Measurements from ENCODE around the gene NKX1-2. TPM values are rescaled to one million over a fixed set of nuclear protein-coding genes. Genes with fewer than 3 reads are reported as not detected.

Gene NKX1-2
- total RNA-seq, 1 donor from 2014 or later, result not detected

DNA sequence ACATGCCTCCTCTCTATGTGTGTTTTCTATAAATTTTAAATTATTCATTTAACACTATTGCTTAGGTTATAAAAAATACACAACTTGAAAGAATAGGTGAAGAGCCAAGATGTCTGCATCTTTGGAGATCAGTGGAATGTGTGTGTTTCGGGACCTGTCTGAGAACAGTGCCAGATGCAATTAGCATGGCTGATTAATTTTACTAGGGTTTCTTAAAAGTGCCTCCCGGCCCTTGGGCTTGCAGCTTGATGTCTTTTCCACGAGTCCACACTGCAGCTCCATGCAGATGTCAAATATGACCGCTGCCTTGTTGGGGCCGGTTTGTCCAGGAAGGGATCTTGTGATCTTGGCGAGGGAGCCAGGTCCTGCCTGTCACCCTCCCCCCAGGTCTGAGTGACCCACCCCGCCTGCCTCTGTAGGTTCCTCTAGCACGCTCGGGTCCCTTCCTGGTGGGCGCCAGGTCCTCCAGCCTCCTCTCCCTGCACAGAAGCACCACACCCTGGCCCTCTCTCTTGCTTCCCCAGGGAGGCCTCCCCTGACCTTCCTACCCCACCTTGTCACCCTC is 32.5 kb upstream of the NKX1-2 start:
- H3K36me3 Mint-ChIP-seq (ENCODE audit: low read depth), result peaks cover 6% of the 10 kb centered on the region
- DNase-seq (ENCODE audit: low read depth, low spot score), result no peak
- no peak overlapping the region for H3K4me3 Mint-ChIP-seq
- no peak overlapping the region for H3K27ac Mint-ChIP-seq (ENCODE audit: unreplicated experiment)
- no peaks in the 10 kb centered on the region for H3K9me3 Mint-ChIP-seq
- TF ChIP-seq, protein P1, sequence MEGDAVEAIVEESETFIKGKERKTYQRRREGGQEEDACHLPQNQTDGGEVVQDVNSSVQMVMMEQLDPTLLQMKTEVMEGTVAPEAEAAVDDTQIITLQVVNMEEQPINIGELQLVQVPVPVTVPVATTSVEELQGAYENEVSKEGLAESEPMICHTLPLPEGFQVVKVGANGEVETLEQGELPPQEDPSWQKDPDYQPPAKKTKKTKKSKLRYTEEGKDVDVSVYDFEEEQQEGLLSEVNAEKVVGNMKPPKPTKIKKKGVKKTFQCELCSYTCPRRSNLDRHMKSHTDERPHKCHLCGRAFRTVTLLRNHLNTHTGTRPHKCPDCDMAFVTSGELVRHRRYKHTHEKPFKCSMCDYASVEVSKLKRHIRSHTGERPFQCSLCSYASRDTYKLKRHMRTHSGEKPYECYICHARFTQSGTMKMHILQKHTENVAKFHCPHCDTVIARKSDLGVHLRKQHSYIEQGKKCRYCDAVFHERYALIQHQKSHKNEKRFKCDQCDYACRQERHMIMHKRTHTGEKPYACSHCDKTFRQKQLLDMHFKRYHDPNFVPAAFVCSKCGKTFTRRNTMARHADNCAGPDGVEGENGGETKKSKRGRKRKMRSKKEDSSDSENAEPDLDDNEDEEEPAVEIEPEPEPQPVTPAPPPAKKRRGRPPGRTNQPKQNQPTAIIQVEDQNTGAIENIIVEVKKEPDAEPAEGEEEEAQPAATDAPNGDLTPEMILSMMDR (conservative IDR thresholded peaks at IDR 0.05), result no peak
- peaks cover 14% of the 10 kb centered on the region for H3K4me1 Mint-ChIP-seq
- no peaks in the 10 kb centered on the region for H3K27me3 Mint-ChIP-seq (ENCODE audit: low read depth)

DNA sequence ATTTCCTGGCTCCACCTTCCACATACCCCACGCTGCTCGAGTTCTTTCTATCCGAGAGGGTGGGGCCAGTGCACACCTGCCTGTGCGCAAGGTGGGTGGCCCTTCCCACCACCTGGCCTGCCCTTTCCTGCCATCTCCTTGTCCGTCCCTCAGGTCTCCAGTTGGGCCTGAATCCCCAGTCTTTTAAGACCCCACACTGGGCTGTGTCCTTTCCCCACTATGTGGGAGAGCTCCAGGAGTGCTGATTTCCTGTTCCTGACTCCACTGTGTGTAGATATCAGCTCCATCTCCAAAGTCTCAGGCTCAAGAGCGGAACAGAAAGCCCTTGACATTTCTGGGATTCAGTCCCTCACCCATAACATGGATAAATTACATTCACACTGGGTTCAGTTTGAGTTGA is 31.9 kb upstream of the NKX1-2 start:
- Mint-ChIP-seq H3K9me3 (no peaks in the 10 kb centered on the region), H3K4me3 (no peak overlapping the region), H3K36me3 (ENCODE audit: low read depth) (peaks cover 6% of the 10 kb centered on the region), H3K4me1 (peaks cover 14% of the 10 kb centered on the region), H3K27ac (ENCODE audit: unreplicated experiment) (no peak overlapping the region), H3K27me3 (ENCODE audit: low read depth) (no peaks in the 10 kb centered on the region)
- TF ChIP-seq, protein P1 (conservative IDR thresholded peaks at IDR 0.05), result no peak
- no peak for DNase-seq (ENCODE audit: low read depth, low spot score)

DNA sequence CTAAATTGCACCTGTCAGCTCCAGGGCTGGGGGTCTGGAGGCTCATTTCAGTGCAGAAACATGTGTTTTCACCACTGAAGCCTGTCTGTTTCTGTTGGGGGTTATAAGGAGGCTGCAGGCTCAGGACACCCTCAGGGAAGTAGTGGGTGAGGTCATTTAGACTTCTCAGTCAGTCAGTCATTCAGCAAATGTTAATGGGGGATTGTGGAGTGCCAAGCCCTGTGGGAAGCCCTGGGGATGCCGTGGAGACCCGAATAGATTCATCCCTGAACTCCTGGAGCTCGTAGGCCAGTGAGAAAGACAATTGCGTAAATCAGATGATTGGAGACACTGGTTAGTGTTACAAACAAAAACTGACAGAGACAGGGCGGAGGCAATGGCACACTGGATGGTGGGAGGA is 31.0 kb upstream of the NKX1-2 start:
- H3K4me3 Mint-ChIP-seq, result no peak overlapping the region
- no peak for DNase-seq (ENCODE audit: low read depth, low spot score)
- H3K27me3 Mint-ChIP-seq (ENCODE audit: low read depth), result no peaks in the 10 kb centered on the region
- peaks cover 14% of the 10 kb centered on the region for H3K4me1 Mint-ChIP-seq
- no peaks in the 10 kb centered on the region for H3K9me3 Mint-ChIP-seq
- TF ChIP-seq, protein P1 (conservative IDR thresholded peaks at IDR 0.05), result no peak
- no peak overlapping the region for H3K27ac Mint-ChIP-seq (ENCODE audit: unreplicated experiment)
- H3K36me3 Mint-ChIP-seq (ENCODE audit: low read depth), result peaks cover under 1% of the 10 kb centered on the region

DNA sequence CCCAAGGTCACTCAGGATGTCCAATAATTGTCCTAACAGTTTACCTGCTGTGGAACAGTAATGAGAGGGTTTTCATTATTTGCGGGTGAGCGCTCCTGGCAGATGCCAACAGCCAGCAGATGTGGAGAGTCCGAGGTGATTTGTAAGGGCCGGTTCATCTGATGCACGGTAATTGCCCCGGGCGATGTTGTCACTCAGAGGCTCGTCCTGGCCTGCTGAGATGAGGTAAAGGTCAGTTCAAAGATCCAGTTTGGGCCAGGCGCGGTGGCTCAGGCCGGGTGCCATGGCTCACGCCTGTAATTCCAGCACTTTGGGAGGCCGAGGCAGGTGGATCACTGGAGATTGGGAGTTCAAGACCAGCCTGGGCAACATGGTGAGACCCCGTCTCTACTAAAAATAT is 28.7 kb upstream of the NKX1-2 start:
- H3K9me3 Mint-ChIP-seq, result no peaks in the 10 kb centered on the region
- DNase-seq (ENCODE audit: low read depth, low spot score), result no peak
- H3K27me3 Mint-ChIP-seq (ENCODE audit: low read depth), result no peaks in the 10 kb centered on the region
- H3K4me1 Mint-ChIP-seq, result peaks cover 10% of the 10 kb centered on the region
- no peak overlapping the region for H3K27ac Mint-ChIP-seq (ENCODE audit: unreplicated experiment)
- no peak overlapping the region for H3K4me3 Mint-ChIP-seq
- H3K36me3 Mint-ChIP-seq (ENCODE audit: low read depth), result no peaks in the 10 kb centered on the region
- TF ChIP-seq, protein P1 (conservative IDR thresholded peaks at IDR 0.05), result no peak

DNA sequence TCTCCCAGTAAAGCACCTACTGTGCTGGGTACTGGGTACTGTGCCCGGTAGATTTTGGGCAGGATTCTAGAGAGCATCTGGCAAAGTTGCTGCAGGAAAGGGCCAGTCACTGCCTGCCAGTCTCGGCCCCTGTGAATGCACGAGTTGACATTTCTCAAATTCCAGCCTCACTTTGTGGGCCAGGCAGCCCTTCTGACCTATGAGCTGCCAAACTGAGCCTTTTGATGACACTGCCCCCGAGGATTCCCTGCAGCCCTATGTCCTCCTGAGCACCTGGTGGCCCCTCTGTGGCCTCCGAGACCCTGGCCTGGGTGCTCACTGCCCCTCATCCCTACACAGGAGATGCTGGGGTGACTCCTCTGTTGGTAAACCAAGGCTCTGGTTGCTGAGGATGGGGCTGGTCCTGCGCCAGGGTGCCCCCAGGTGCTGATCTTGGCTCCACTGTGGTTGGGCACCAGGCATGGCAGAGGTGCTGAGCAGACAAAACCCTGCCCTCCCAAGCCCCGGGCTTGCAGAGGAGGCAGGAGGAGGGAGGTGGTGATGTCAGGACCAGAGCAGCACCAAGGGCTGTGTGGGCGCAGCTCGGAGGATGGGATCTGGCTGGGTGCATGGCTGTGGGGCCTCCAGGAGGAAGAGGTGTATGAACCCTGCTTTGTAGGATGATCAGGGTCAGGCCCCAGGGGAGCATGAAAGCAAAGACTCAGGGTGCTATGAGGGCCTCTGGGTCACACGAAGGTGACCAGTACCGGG is 28.0 kb upstream of the NKX1-2 start:
- TF ChIP-seq, protein P1 (conservative IDR thresholded peaks at IDR 0.05), result no peak
- Mint-ChIP-seq H3K36me3 (ENCODE audit: low read depth) (no peaks in the 10 kb centered on the region), H3K4me1 (peaks cover 10% of the 10 kb centered on the region), H3K27me3 (ENCODE audit: low read depth) (no peaks in the 10 kb centered on the region), H3K9me3 (no peaks in the 10 kb centered on the region), H3K27ac (ENCODE audit: unreplicated experiment) (no peak overlapping the region), H3K4me3 (no peak overlapping the region)
- DNase-seq (ENCODE audit: low read depth, low spot score), result no peak

Measured in neural crest cell (in vitro differentiated cells).